Retina (tissue), 1 donor: ENCODE results near the gene BCAR1.

ENCODE experiments used
- DNase-seq: peaks from one replicate; pipeline ENCODE4 v3.0.0-alpha.2; 2016

The BCAR1 gene

GRCh38 chr16:75203667-75204409 is 47.6 kb downstream of the BCAR1 start:
- DNase-seq = no peak

- no peak for DNase-seq
Observed at GRCh38 chr16:75203096-75203495, 48.3 kb downstream of the BCAR1 start.

DNA sequence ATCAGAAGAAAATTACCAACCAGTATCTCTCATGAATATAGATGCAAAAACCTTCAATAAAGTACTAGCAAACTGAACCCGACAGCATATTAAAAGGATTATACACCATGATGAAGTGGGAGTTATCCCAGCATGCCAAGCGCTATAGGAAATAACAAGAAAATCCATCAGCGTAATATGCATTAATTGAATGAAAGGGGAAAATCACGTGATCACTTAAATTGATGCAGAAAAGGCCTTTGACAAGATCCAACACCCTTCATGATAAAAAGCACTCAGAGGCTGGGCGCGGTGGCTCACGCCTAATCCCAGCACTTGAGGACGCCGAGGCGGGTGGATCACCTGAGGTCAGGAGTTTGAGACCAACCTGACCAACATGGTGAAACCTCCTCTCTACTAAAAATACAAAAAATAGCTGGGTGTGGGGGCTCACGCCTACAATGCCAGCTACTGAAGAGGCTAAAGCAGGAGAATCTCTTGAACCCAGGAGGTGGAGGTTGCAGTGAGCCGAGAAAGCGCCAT is 49.3 kb downstream of the BCAR1 start:
- no peak for DNase-seq

DNA sequence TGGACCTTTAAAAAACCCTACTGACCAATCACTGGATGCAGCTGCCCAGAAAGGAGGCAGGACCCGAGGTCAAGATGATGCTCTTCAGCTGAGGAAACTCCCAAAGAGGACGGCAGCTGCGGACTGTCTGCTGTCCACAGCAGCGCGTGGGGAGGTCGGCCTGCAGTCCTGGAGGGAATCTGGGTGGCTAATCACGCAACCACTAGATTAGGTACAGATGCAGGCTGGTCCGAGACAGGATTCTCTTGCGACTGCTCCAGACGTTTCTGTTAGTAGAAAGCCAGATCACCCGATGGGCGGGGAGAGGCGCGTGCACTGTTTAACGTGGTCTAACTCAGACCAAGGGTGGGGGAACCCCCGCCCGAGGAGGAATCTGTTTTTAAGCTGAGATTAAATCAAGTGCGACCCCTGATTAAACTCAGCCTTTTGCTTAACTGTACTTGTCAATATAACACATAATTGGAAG is 53.3 kb downstream of the BCAR1 start:
- DNase-seq = no peak

- DNase-seq = no peak
Observed at GRCh38 chr16:75197522-75198134, 53.8 kb downstream of the BCAR1 start.

DNA sequence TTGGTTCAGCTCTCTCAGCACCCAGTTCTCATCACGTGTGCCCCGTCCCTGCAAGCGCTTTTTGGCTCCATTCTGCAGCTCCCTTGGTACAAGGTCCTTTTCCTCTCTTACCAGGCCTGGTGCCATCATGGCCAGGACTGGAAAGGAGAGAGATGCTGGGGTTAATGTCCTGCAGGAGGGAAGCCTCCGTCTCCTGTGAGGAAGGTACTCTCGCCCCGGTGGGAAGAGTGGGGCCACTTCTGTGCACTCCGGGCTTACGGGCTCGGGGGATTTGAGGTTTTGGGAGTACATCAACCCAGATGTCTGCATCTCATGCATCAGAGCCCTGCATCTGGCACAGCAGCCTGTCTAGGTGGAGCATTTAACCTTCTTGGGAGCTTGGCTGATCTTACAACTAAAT is 54.6 kb downstream of the BCAR1 start:
- no peak for DNase-seq

DNA sequence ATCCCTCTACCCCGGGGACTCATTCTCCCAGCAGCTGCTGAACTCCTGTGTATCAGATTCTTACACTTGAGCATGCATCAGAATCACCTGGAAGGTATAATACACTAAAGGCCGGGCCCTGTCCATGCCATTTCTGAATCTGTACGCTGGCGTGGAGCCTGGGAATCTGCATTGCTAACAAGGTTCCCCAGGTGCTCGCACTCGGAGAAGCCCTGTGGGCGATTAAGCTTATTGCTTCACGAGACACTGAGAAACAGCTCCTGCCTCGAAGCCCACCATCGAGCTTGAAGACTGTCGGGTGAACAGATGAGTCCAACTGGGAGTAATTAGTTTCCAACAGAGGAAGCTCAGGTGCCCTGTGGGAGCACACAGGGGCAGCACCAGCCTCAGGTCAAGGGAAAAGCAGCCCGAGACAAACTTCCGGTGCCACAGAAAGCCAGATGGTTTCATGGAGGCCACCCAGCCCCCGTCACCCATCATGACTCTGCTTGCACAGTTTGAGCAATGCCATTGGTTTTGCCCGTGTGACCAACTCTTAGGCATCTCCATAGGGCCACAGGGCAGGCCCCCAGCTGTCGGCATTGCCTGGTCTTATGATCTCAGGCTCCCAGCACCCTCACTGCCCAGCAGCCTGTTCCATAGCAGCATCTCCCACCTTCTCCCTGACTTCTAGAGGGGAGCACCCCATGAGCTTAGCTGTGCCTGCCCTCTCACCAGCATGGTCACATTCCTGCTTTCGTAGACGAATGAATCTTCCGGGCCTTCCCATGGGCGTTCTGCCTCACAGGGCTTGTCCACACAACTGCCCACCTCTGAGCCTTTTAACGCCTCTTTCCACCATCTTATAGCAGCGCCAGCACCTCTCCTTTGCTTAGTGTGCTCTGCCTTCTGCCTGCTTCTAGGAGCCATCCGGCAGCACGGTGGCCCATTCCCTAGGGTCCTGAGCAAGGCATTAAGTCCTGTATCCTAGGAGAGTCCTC is 55.3 kb downstream of the BCAR1 start:
- DNase-seq = no peak

- DNase-seq = no peak
Observed at GRCh38 chr16:75193730-75194444, 57.5 kb downstream of the BCAR1 start.

DNA sequence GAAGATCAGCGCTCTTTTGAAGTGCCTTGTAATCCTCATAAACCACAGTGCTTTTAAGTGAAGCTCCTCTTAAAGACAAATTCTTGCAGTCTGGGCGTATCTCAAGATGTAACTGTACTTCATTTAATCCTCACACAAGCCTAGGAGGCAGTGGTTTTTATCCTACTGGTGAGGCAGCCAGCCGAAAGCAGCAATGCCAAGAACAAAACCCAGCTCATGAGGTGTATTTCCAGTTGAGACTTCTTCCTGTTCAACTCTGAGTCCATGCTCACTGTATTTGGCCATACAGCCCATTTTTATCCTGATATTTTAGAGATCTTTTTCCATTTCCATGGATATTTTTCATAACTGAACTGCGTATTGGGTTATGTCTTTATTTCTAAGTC is 58.2 kb downstream of the BCAR1 start:
- no peak for DNase-seq

DNA sequence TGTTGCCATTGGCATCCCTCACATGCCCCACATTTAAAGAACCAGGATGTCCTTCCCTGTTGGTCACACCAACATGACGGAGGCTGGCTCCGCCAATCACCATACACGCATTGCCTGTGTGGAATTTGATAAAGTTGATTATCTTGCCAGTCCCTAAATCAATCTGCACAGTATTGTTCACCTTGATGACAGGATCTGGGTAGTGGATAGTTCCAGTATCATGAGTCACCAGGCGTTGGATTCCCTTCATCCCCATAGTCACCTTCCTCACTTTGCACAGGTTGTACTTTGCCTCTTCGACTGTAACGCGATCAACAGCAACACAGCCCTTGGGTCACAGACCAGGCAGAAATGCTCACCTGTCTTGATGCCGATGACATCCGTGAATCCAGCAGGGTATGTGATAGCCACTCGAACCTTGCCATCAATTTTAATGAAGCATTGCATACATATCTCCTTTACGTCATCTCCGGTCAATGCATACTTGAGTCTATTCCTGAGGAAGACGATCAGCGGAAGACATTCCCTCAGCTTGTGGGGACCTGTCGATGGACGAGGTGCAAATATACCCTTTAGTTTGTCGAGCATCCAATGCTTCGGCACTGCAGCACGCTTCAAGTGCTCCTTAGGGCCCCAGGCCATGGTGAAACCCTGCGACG is 58.7 kb downstream of the BCAR1 start:
- DNase-seq = no peak

DNA sequence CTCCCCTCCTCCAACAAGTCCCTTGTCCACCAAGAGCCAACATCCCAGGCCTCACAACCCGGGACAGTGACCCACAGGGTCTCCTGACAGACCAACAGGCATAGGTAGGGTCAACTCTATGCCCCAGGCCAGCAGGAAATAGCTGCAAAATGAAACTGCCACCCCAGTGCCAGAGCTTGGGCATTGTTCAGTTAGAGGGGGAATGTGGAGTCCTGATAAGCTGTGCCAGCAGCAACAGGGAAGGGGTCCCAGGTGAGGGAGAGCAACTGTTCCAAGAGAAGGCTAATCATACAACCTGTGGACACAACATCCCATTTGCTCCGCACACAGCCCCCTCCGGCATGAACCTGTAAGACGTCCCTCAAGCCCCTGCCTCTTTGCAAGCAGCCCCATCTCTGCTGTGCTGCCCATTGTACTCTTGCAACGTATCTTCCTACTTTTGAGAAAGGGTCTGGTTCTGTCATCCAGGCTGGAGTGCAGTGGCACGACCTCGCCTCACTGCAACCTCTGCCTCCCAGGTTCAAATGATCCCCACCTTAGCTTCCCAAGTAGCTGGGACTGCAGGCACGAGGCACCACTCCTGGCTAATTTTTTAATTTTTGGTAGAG is 61.7 kb downstream of the BCAR1 start:
- no peak for DNase-seq

- DNase-seq = no peak
Observed at GRCh38 chr16:75188832-75189477, 62.5 kb downstream of the BCAR1 start.

DNA sequence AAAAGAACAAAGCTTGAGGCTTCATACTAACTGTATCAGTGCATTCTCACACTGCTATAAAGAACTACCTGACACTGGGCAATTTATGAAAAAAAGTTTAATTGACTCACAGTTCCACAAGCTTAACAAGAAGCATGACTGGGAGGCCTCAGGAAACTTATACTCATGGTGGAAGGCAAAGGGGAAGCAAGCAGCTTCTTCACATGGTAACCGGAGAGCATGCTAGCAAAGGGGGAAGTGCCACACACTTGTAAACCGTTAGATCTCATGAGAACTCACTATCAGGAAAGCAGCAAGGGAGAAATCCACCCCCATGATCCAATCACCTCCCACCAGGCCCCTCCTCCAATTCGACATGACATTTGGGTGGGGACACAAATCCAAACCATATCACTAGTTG is 69.8 kb downstream of the BCAR1 start:
- no peak for DNase-seq

GRCh38 chr16:75179208-75179607 is 72.2 kb downstream of the BCAR1 start:
- no peak for DNase-seq
